ENCODE data around the gene DPP8. TPM values are rescaled to one million over a fixed set of nuclear protein-coding genes. Genes with fewer than 3 reads are reported as not detected.

The DPP8 gene
- total and polyA plus RNA-seq, 10 donors: 6.0 to 74.6 (median 53.2) TPM

DNA sequence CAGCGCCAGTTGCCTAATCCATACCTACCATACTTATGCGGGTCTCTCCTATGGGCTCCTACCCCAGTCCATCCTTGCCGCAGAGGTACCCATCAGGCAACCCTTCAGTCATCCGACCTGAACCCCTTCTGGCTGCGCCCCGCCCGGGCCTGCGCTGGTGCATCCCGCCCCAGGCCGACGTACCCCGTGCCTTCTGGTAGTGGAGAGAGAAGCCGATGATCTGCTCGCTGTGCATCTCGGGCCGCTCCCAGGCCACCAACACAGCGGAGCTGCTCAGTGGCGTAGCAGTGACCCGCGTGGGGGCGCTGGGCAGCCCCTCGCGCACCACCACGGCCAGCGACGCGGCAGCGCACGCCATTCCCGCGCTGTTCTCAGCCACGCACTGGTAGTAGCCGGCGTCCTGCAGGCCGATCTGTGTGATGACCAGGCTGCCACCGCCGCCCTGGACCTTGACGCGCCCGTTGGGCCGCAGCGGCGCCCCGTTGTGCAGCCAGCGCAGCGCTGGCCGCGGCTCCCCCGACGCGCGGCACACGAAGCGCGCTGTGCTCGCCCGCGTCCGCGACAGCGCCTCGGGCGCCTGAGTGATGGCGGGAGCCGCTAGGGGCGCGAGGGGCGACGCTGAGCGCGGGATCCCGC, 121.8 kb downstream of the DPP8 start:
- WGBS, 5 donors: 11 to 26% (median 13%) methylated on average over 34 to 72 of the region's 72 CpGs
- Histone ChIP-seq H3K36me3 (no peaks in the 10 kb centered on the region), H3K27me3 (replicated peaks in 1 of 7) (peaks cover 0 to 83% (median 30%) of the 10 kb centered on the region in 7 donors), H3K27ac (no peak overlapping the region), H3K4me1 (peaks cover 0 to 19% (median 15%) of the 10 kb centered on the region in 6 donors), H3K9me3 (no peaks in the 10 kb centered on the region), H3K4me3 (peak overlapping the region in 6 of 8 donors; percentile 1 to 58 (median 11))
- no peak for TF ChIP-seq POLR2A (IDR thresholded peaks at IDR 0.05)
- intact Hi-C loops (cut with DNase I; ENCODE audit: low total_unique reads): no loop called here
- DNase-seq: no peak

DNA sequence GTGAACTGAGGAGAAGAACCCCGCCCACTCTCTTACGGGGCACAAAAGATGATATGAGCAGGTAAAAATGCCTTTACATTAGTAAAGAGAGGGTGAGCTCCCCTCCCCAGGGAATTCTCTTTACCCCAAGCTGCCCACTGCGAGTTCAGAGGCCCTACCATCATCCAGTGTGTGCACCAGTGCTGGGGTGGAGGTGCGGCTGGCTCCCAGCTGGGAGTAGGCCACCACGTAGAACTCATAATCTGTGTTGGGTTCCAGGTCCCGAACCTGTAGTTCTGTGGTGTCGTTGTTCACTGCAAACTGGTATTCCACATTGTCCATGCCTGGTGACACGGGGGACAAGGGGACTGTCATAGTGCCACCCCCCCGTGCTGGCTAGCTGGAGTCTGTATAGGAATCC, 122.6 kb downstream of the DPP8 start:
- Histone ChIP-seq H3K4me1 (peaks cover 0 to 18% (median 12%) of the 10 kb centered on the region in 6 donors), H3K9me3 (no peaks in the 10 kb centered on the region), H3K4me3 (no peak overlapping the region), H3K27me3 (replicated peaks in 1 of 7) (peaks cover 0 to 78% (median 30%) of the 10 kb centered on the region in 7 donors), H3K27ac (no peak overlapping the region), H3K36me3 (no peaks in the 10 kb centered on the region)
- WGBS, 5 donors: 76 to 89% (median 84%) methylated on average over 9 of the region's 9 CpGs
- DNase-seq: no peak
- intact Hi-C loops (cut with DNase I; ENCODE audit: low total_unique reads): no loop called here
- TF ChIP-seq POLR2A (IDR thresholded peaks at IDR 0.05): no peak
- TF ChIP-seq POLR2AphosphoS5 (IDR thresholded peaks at IDR 0.05): no peak
- TF ChIP-seq, protein P1, sequence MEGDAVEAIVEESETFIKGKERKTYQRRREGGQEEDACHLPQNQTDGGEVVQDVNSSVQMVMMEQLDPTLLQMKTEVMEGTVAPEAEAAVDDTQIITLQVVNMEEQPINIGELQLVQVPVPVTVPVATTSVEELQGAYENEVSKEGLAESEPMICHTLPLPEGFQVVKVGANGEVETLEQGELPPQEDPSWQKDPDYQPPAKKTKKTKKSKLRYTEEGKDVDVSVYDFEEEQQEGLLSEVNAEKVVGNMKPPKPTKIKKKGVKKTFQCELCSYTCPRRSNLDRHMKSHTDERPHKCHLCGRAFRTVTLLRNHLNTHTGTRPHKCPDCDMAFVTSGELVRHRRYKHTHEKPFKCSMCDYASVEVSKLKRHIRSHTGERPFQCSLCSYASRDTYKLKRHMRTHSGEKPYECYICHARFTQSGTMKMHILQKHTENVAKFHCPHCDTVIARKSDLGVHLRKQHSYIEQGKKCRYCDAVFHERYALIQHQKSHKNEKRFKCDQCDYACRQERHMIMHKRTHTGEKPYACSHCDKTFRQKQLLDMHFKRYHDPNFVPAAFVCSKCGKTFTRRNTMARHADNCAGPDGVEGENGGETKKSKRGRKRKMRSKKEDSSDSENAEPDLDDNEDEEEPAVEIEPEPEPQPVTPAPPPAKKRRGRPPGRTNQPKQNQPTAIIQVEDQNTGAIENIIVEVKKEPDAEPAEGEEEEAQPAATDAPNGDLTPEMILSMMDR (IDR thresholded peaks at IDR 0.05 in 8 of 11, conservative IDR thresholded peaks at IDR 0.05 in 3 of 11): no peak

DNA sequence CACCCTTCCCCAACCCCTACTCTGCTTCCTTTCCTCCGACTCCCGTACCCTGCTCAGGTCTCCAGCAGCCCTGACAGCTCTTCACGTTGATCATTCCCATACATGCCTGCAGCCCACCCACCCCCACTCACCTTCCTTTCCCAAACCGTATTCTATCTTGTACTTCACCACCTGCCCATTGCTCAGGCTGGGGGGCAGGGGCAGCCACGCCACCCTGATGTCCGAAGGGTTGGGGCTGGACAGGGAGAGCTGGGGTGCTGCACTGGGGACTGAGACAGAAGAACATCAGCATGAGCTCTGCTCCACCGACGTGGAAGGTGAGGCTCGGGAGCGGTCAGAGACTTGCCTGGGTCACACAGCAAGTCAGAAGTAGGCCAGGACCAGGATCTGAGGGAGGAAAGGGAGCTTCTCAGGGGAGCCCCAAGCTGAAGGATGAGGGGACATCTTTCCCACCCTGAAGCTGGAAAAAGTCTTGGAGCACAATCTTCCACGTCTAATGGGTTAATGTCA, 123.2 kb downstream of the DPP8 start:
- intact Hi-C loops (cut with DNase I; ENCODE audit: low total_unique reads): no loop called here
- peaks cover 0 to 78% (median 30%) of the 10 kb centered on the region in 7 donors for H3K27me3 ChIP-seq (replicated peaks in 1 of 7)
- H3K4me3 ChIP-seq: no peak overlapping the region
- no peak overlapping the region for H3K27ac ChIP-seq
- 82 to 90% (median 83%) methylated on average over 11 of the region's 11 CpGs for WGBS, 5 donors
- H3K36me3 ChIP-seq: no peaks in the 10 kb centered on the region
- no peak for DNase-seq
- H3K9me3 ChIP-seq: no peaks in the 10 kb centered on the region
- no peak for TF ChIP-seq POLR2AphosphoS5 (IDR thresholded peaks at IDR 0.05)
- TF ChIP-seq POLR2A (IDR thresholded peaks at IDR 0.05): no peak
- TF ChIP-seq, protein P1 (IDR thresholded peaks at IDR 0.05 in 8 of 11, conservative IDR thresholded peaks at IDR 0.05 in 3 of 11): no peak
- peaks cover 0 to 18% (median 12%) of the 10 kb centered on the region in 6 donors for H3K4me1 ChIP-seq

DNA sequence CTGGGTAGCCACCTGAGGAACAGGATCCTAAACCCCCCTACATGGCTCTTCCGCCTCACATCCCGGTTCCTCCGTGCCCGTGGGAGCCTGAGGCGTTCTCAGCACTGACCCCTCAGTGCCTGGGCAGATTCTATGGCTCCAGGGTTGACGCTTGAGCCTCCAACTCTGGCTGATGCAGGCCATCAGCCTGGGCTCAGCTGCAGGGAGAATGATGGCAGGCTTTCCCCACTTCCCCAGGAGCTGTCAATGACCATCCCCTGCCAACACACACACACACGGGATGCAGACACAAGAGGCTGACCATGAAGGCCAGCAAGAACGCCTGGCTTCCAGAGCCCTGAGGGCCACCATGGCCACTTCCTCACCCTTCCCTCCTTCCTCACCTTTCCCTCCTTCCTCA, 123.9 kb downstream of the DPP8 start:
- no peak for DNase-seq
- TF ChIP-seq, protein P1 (IDR thresholded peaks at IDR 0.05 in 8 of 11, conservative IDR thresholded peaks at IDR 0.05 in 3 of 11): no peak
- TF ChIP-seq POLR2A (IDR thresholded peaks at IDR 0.05) (no peak), POLR2AphosphoS5 (IDR thresholded peaks at IDR 0.05) (no peak)
- WGBS, 5 donors: 68 to 88% (median 82%) methylated on average over 8 of the region's 8 CpGs

More for the DNA sequence above, 123.9 kb downstream of the DPP8 start:
- H3K4me1 ChIP-seq: peaks cover 0 to 18% (median 12%) of the 10 kb centered on the region in 6 donors
- no peak overlapping the region for H3K27ac ChIP-seq
- H3K36me3 ChIP-seq: no peaks in the 10 kb centered on the region
- intact Hi-C loops (cut with DNase I; ENCODE audit: low total_unique reads): no loop called here
- peaks cover 0 to 70% (median 30%) of the 10 kb centered on the region in 7 donors for H3K27me3 ChIP-seq (replicated peaks in 1 of 7)
- H3K4me3 ChIP-seq: no peak overlapping the region
- no peaks in the 10 kb centered on the region for H3K9me3 ChIP-seq
